HepG2 (cell line): Measurements from ENCODE around the gene FOSB. TPM values are rescaled to one million over a fixed set of nuclear protein-coding genes. Genes with fewer than 3 reads are reported as not detected.

Experiments
- HMGXB4 ChIP-seq, 2 experiments: sonication (generic) in 1 of 2; formaldehyde crosslinking in 1 of 2; IDR thresholded peaks; 2 replicates each; pipeline versions ENCODE4 v1.4.0 to v1.6.1; 2018 to 2020; ENCODE audit warnings: missing genetic modification reagents in 2 of 2, borderline replicate concordance in 1 of 2, low read depth in 1 of 2, mild to moderate bottlenecking in 1 of 2, missing biosample characterization in 1 of 2
- KDM3A ChIP-seq: IDR thresholded peaks from 2 replicates; pipeline ENCODE4 v1.6.1; 2018; ENCODE audit warnings: low read depth, missing compliant biosample characterization
- KDM6A ChIP-seq: IDR thresholded peaks from 2 replicates; pipeline ENCODE4 v1.6.1; 2016; ENCODE audit warnings: low read depth
- MED8 ChIP-seq: sonication (generic); formaldehyde crosslinking; IDR thresholded peaks from 2 replicates; pipeline ENCODE4 v1.8.1; 2023; ENCODE audit warnings: mild to moderate bottlenecking, missing genetic modification reagents; ENCODE audit not compliant: insufficient replicate concordance
- NFIB ChIP-seq: sonication (generic); formaldehyde crosslinking; IDR thresholded peaks from 2 replicates; pipeline ENCODE4 v1.9.0; 2021; ENCODE audit warnings: missing genetic modification reagents, mild to moderate bottlenecking, borderline replicate concordance
- ZNF503 ChIP-seq: sonication (generic); formaldehyde crosslinking; IDR thresholded peaks from 2 replicates; pipeline ENCODE4 v1.4.0; 2020; ENCODE audit warnings: missing genetic modification reagents
- ZSCAN22 ChIP-seq: sonication (generic); formaldehyde crosslinking; IDR thresholded peaks from 2 replicates; pipeline ENCODE4 v1.4.0; 2020; ENCODE audit warnings: mild to moderate bottlenecking, missing genetic modification reagents
- polyA plus RNA-seq, 8 experiments: library from polyadenylated mRNA; depleted of rRNA in 3 of 8; stranded (reverse) in 7 of 8; unstranded in 1 of 8; fragments of >200 nt; fragmentation: Illumina TruSeq in 4 of 8; extraction: Trizol in 4 of 8; gene quantifications; 2 replicates each; pipeline versions ENCODE4 v1.2.1 to v1.2.3, GENCODE V29; 2011 to 2016; ENCODE audit warnings: low read depth in 4 of 8, missing spikeins in 1 of 8, mixed read lengths in 1 of 8; ENCODE audit not compliant: insufficient read depth in 1 of 8
- total RNA-seq, 5 experiments: library from RNA; depleted of rRNA; stranded (reverse); fragments of >200 nt; fragmentation: Illumina TruSeq; extraction: Trizol; gene quantifications; 2 replicates each; pipeline ENCODE4 v1.2.3, GENCODE V29; 2016; ENCODE audit warnings: low read depth in 1 of 5
- TF ChIP-seq, protein P1 (sequence below): sonication (generic); formaldehyde crosslinking; IDR thresholded peaks from 2 replicates; pipeline ENCODE4 v1.4.0; 2020; ENCODE audit warnings: missing genetic modification reagents, borderline replicate concordance
- TF ChIP-seq, protein P2 (sequence below): sonication (generic); formaldehyde crosslinking; IDR thresholded peaks from 2 replicates; pipeline ENCODE4 v1.4.0; 2020; ENCODE audit warnings: missing genetic modification reagents

The FOSB gene
- total and polyA plus RNA-seq, 2 of the 13 experiments (the other 11 are each of a cell fraction or from before 2014, with no cell fraction given): 2.8 to 6.0 TPM

GRCh38 chr19:45439569-45440258, 28.1 kb upstream of the FOSB start (continued):
- TF ChIP-seq NFIB (CRISPR knock-in tag) (no peak), MED8 (no peak), KDM3A (0 out of 2 replicates have a peak, but pooled peaks have one; percentile 34), KDM6A (CRISPR knock-in tag) (no peak), ZNF503 (CRISPR knock-in tag) (peak; percentile 35; the same call in 1 of the 2 replicates), HMGXB4 (CRISPR knock-in tag; IDR thresholded peaks at IDR 0.05; ENCODE audit: borderline replicate concordance in 1 of 2, low read depth in 1 of 2) (peak; percentile 89 to 94), ZSCAN22 (CRISPR knock-in tag) (no peak)
- TF ChIP-seq, protein P1, sequence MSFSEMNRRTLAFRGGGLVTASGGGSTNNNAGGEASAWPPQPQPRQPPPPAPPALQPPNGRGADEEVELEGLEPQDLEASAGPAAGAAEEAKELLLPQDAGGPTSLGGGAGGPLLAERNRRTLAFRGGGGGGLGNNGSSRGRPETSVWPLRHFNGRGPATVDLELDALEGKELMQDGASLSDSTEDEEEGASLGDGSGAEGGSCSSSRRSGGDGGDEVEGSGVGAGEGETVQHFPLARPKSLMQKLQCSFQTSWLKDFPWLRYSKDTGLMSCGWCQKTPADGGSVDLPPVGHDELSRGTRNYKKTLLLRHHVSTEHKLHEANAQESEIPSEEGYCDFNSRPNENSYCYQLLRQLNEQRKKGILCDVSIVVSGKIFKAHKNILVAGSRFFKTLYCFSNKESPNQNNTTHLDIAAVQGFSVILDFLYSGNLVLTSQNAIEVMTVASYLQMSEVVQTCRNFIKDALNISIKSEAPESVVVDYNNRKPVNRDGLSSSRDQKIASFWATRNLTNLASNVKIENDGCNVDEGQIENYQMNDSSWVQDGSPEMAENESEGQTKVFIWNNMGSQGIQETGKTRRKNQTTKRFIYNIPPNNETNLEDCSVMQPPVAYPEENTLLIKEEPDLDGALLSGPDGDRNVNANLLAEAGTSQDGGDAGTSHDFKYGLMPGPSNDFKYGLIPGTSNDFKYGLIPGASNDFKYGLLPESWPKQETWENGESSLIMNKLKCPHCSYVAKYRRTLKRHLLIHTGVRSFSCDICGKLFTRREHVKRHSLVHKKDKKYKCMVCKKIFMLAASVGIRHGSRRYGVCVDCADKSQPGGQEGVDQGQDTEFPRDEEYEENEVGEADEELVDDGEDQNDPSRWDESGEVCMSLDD: peak; percentile 86
- TF ChIP-seq, protein P2, sequence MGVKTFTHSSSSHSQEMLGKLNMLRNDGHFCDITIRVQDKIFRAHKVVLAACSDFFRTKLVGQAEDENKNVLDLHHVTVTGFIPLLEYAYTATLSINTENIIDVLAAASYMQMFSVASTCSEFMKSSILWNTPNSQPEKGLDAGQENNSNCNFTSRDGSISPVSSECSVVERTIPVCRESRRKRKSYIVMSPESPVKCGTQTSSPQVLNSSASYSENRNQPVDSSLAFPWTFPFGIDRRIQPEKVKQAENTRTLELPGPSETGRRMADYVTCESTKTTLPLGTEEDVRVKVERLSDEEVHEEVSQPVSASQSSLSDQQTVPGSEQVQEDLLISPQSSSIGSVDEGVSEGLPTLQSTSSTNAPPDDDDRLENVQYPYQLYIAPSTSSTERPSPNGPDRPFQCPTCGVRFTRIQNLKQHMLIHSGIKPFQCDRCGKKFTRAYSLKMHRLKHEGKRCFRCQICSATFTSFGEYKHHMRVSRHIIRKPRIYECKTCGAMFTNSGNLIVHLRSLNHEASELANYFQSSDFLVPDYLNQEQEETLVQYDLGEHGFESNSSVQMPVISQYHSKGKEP (CRISPR knock-in tag): no peak
